C4-2B (cell line): ENCODE measurements around the gene RNF7.
"Not testable (repeated sequence)": the region's sequence is repeated elsewhere in the genome, so short reads cannot be mapped to it uniquely, and the experiment has no call there.

Source experiments
- H3K27ac ChIP-seq: fragments of 450-650 bp; 2 replicates; pipeline ENCODE4 v1.5.1; 2017
- ZFX ChIP-seq: fragments of 450-650 bp; IDR thresholded peaks from 2 replicates; pipeline ENCODE4 v1.6.1; 2017
- TF ChIP-seq, protein P1 (sequence below): fragments of 450-650 bp; conservative IDR thresholded peaks from 2 replicates; pipeline ENCODE4 v1.5.1; 2017; ENCODE audit warnings: mild to moderate bottlenecking

Gene RNF7

DNA sequence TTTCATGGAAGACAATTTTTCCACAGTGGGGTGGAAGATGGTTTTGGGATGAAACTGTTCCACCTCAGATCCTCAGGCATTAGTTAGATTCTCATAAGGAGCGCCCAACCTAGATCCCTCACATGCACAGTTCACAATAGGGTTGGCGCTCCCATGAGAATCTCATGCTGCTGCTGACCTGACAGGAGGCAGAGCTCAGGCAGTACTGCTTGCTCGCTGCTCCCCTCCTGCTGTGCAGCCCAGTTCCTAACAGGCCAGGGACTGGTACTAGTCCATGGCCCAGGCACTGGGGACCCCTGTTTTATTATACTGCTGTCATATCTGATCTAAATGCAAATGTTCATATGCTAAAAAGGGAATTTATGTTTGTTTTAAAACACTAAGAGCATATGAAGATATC lies 15.3 kb downstream of the RNF7 start:
- H3K27ac ChIP-seq = no peak overlapping the region
- TF ChIP-seq ZFX = no peak
- TF ChIP-seq, protein P1, sequence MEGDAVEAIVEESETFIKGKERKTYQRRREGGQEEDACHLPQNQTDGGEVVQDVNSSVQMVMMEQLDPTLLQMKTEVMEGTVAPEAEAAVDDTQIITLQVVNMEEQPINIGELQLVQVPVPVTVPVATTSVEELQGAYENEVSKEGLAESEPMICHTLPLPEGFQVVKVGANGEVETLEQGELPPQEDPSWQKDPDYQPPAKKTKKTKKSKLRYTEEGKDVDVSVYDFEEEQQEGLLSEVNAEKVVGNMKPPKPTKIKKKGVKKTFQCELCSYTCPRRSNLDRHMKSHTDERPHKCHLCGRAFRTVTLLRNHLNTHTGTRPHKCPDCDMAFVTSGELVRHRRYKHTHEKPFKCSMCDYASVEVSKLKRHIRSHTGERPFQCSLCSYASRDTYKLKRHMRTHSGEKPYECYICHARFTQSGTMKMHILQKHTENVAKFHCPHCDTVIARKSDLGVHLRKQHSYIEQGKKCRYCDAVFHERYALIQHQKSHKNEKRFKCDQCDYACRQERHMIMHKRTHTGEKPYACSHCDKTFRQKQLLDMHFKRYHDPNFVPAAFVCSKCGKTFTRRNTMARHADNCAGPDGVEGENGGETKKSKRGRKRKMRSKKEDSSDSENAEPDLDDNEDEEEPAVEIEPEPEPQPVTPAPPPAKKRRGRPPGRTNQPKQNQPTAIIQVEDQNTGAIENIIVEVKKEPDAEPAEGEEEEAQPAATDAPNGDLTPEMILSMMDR = no peak

- TF ChIP-seq ZFX = no peak
- TF ChIP-seq, protein P1 = no peak
- no peak overlapping the region for H3K27ac ChIP-seq
Measured at GRCh38 chr3:141754032-141754431, 15.9 kb downstream of the RNF7 start.

- not testable (repeated sequence) for H3K27ac ChIP-seq
Measured at GRCh38 chr3:141762552-141762951, 24.5 kb downstream of the RNF7 start.

DNA sequence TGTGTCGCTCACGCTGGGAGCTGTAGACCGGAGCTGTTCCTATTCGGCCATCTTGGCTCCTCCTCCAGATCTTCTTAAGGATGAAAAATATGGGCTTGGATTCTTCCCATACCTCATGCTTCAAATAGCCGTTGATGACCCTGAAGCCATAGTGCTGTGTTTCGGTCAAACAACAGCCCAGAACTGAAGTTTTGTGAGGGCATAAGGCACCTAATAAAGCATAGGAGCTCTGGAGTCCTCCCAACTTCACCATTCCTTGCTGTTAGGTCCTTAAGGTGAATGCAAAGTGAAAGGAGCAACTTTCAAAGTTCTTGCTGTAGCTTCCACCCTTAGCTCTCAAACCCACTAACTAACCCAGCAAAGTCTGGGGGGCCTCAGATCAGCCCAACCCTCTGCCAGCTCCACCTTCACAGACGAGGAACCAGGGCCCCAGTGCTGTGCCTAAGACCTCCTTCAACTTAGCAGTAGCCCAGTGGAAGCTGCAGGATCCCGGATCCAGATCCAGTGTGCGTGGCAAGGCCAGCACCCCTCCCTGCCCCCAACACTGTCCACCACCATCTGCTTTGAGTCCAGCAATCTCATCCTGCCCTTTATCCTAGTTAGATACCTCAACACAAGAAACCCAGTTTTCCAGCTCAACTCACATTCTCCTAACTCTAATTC lies 25.1 kb downstream of the RNF7 start, which contains the start of gene GRK7:
Gene GRK7, plus strand, starts transcription at position 321 of the 663 bp plus-strand sequence. CDS start 14,877 bp downstream, outside the sequence.
- no peak for TF ChIP-seq ZFX
- TF ChIP-seq, protein P1 = no peak
- H3K27ac ChIP-seq = no peak within 1 kb of the TSS

- TF ChIP-seq, protein P1 = no peak
- TF ChIP-seq ZFX = no peak
- H3K27ac ChIP-seq = no peak overlapping the region
Measured at GRCh38 chr3:141764045-141764444, 25.9 kb downstream of the RNF7 start.

DNA sequence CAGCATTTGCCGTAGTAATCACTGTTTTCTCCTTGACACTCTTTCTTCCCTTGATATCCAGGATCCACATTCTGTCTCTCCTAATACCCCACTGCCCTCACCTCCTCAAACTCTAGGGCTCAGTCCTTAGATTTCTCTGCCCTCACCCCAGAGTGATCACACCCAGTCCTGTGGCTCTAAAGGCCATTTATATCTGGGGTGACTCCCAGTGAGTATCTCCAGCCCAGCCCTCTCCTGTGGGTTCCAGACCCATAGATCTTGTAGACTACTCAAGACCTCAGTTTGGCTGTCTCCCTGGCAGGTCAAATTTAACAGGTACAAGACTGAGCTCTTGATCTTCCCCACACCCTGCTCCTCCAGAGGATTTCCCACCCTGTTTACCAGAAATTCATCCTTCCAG lies 26.4 kb downstream of the RNF7 start:
- H3K27ac ChIP-seq = no peak overlapping the region
- TF ChIP-seq ZFX = no peak
- TF ChIP-seq, protein P1 = no peak

- H3K27ac ChIP-seq = no peak overlapping the region
- TF ChIP-seq, protein P1 = no peak
Measured at GRCh38 chr3:141764986-141765385, 26.9 kb downstream of the RNF7 start.

- no peak overlapping the region for H3K27ac ChIP-seq
- TF ChIP-seq, protein P1 = no peak
- no peak for TF ChIP-seq ZFX
Measured at GRCh38 chr3:141767066-141767465, 29.0 kb downstream of the RNF7 start.
